ENCODE data around the gene GALNT6. TPM values are rescaled to one million over a fixed set of nuclear protein-coding genes. Genes with fewer than 3 reads are reported as not detected.

The GALNT6 gene
- total RNA-seq, 1 donor from 2014 or later, result 3.7 TPM

- Mint-ChIP-seq H3K4me3 (ENCODE audit: low read depth) (no peak overlapping the region), H3K36me3 (ENCODE audit: insufficient read depth) (no peaks in the 10 kb centered on the region), H3K9me3 (ENCODE audit: low read depth) (no peaks in the 10 kb centered on the region), H3K4me1 (ENCODE audit: low read depth) (peaks cover 6% of the 10 kb centered on the region), H3K27ac (no peak overlapping the region), H3K27me3 (no peaks in the 10 kb centered on the region)
- DNase-seq (ENCODE audit: low spot score, unreplicated experiment), result no peak
- no peak for TF ChIP-seq CTCF (IDR thresholded peaks at IDR 0.05; ENCODE audit: unreplicated experiment)
Observed at GRCh38 chr12:51357374-51358047, 33.7 kb downstream of the GALNT6 start.

- Mint-ChIP-seq H3K9me3 (ENCODE audit: low read depth) (no peaks in the 10 kb centered on the region), H3K27me3 (peaks cover 2% of the 10 kb centered on the region), H3K36me3 (ENCODE audit: insufficient read depth) (no peaks in the 10 kb centered on the region), H3K4me3 (ENCODE audit: low read depth) (no peak overlapping the region), H3K27ac (no peak overlapping the region), H3K4me1 (ENCODE audit: low read depth) (peaks cover 2% of the 10 kb centered on the region)
- DNase-seq (ENCODE audit: low spot score, unreplicated experiment), result peak; percentile 45
- peak; percentile 77 for TF ChIP-seq CTCF (IDR thresholded peaks at IDR 0.05; ENCODE audit: unreplicated experiment)
Observed at GRCh38 chr12:51351913-51352532, 39.2 kb downstream of the GALNT6 start.

- Mint-ChIP-seq H3K9me3 (ENCODE audit: low read depth) (no peaks in the 10 kb centered on the region), H3K27ac (no peak overlapping the region), H3K36me3 (ENCODE audit: insufficient read depth) (no peaks in the 10 kb centered on the region), H3K27me3 (peaks cover 2% of the 10 kb centered on the region), H3K4me3 (ENCODE audit: low read depth) (no peak overlapping the region), H3K4me1 (ENCODE audit: low read depth) (peaks cover 5% of the 10 kb centered on the region)
- TF ChIP-seq CTCF (IDR thresholded peaks at IDR 0.05; ENCODE audit: unreplicated experiment), result no peak
- no peak for DNase-seq (ENCODE audit: low spot score, unreplicated experiment)
Observed at GRCh38 chr12:51349026-51349425, 42.2 kb downstream of the GALNT6 start.

- Mint-ChIP-seq H3K36me3 (ENCODE audit: insufficient read depth) (no peaks in the 10 kb centered on the region), H3K27me3 (peaks cover 2% of the 10 kb centered on the region), H3K4me1 (ENCODE audit: low read depth) (peaks cover 5% of the 10 kb centered on the region), H3K4me3 (ENCODE audit: low read depth) (no peak overlapping the region), H3K9me3 (ENCODE audit: low read depth) (no peaks in the 10 kb centered on the region), H3K27ac (no peak overlapping the region)
- DNase-seq (ENCODE audit: low spot score, unreplicated experiment), result no peak
- TF ChIP-seq CTCF (IDR thresholded peaks at IDR 0.05; ENCODE audit: unreplicated experiment), result no peak
Observed at GRCh38 chr12:51348116-51348515, 43.1 kb downstream of the GALNT6 start.

- Mint-ChIP-seq H3K4me3 (ENCODE audit: low read depth) (peak within 1 kb of the TSS; percentile 50), H3K36me3 (ENCODE audit: insufficient read depth) (no peaks in the 10 kb centered on the region), H3K4me1 (ENCODE audit: low read depth) (peaks cover 3% of the 10 kb centered on the region), H3K27ac (peak within 1 kb of the TSS; percentile 23), H3K9me3 (ENCODE audit: low read depth) (no peaks in the 10 kb centered on the region), H3K27me3 (no peaks in the 10 kb centered on the region)
- no peak for DNase-seq (ENCODE audit: low spot score, unreplicated experiment)
- no peak for TF ChIP-seq CTCF (IDR thresholded peaks at IDR 0.05; ENCODE audit: unreplicated experiment)
Observed at GRCh38 chr12:51346581-51346980, 44.6 kb downstream of the GALNT6 start, which contains the start of gene CELA1. Gene CELA1, minus strand, starts transcription at chr12:51346679. Its CDS starts 41 bp downstream, at chr12:51346638.

Data from progenitor cell of endocrine pancreas (in vitro differentiated cells).